Measurements from ENCODE around the gene FGF14.

Gene FGF14

GRCh38 chr13:102374233-102374632 lies 27.6 kb downstream of the FGF14 start:
- DNase-seq: no peak
- in situ Hi-C loops (cut with HindIII; ENCODE audit: low pct_ligation_motif_present, low pct_unique_long_range_greater_than_20kb, low sequenced_read_pairs): no loop called here

- in situ Hi-C loops (cut with HindIII; ENCODE audit: low pct_ligation_motif_present, low pct_unique_long_range_greater_than_20kb, low sequenced_read_pairs): no loop called here
- no peak for DNase-seq
Measured at GRCh38 chr13:102373221-102373620, 28.6 kb downstream of the FGF14 start.

GRCh38 chr13:102369302-102369701 lies 32.5 kb downstream of the FGF14 start:
- no peak for DNase-seq
- in situ Hi-C loops (cut with HindIII; ENCODE audit: low pct_ligation_motif_present, low pct_unique_long_range_greater_than_20kb, low sequenced_read_pairs): no loop called here

GRCh38 chr13:102367836-102368235 lies 34.0 kb downstream of the FGF14 start:
- in situ Hi-C loops (cut with HindIII; ENCODE audit: low pct_ligation_motif_present, low pct_unique_long_range_greater_than_20kb, low sequenced_read_pairs): no loop called here
- DNase-seq: no peak

GRCh38 chr13:102361113-102361512 lies 40.7 kb downstream of the FGF14 start:
- in situ Hi-C loops (cut with HindIII; ENCODE audit: low pct_ligation_motif_present, low pct_unique_long_range_greater_than_20kb, low sequenced_read_pairs): no loop called here
- no peak for DNase-seq

- in situ Hi-C loops (cut with HindIII; ENCODE audit: low pct_ligation_motif_present, low pct_unique_long_range_greater_than_20kb, low sequenced_read_pairs): no loop called here
- no peak for DNase-seq
Measured at GRCh38 chr13:102359264-102359663, 42.6 kb downstream of the FGF14 start.

- in situ Hi-C loops (cut with HindIII; ENCODE audit: low pct_ligation_motif_present, low pct_unique_long_range_greater_than_20kb, low sequenced_read_pairs): no loop called here
- no peak for DNase-seq
Measured at GRCh38 chr13:102355251-102355650, 46.6 kb downstream of the FGF14 start.

- in situ Hi-C loops (cut with HindIII; ENCODE audit: low pct_ligation_motif_present, low pct_unique_long_range_greater_than_20kb, low sequenced_read_pairs): no loop called here
- no peak for DNase-seq
Measured at GRCh38 chr13:102354011-102354410, 47.8 kb downstream of the FGF14 start.

- in situ Hi-C loops (cut with HindIII; ENCODE audit: low pct_ligation_motif_present, low pct_unique_long_range_greater_than_20kb, low sequenced_read_pairs): no loop called here
- no peak for DNase-seq
Measured at GRCh38 chr13:102351521-102351920, 50.3 kb downstream of the FGF14 start.

- in situ Hi-C loops (cut with HindIII; ENCODE audit: low pct_ligation_motif_present, low pct_unique_long_range_greater_than_20kb, low sequenced_read_pairs): no loop called here
- DNase-seq: no peak
Measured at GRCh38 chr13:102347490-102347889, 54.4 kb downstream of the FGF14 start.

GRCh38 chr13:102346769-102347168 lies 55.1 kb downstream of the FGF14 start:
- no peak for DNase-seq
- in situ Hi-C loops (cut with HindIII; ENCODE audit: low pct_ligation_motif_present, low pct_unique_long_range_greater_than_20kb, low sequenced_read_pairs): no loop called here

GRCh38 chr13:102344410-102344809 lies 57.4 kb downstream of the FGF14 start:
- no peak for DNase-seq
- in situ Hi-C loops (cut with HindIII; ENCODE audit: low pct_ligation_motif_present, low pct_unique_long_range_greater_than_20kb, low sequenced_read_pairs): no loop called here

GRCh38 chr13:102333320-102334198 lies 68.3 kb downstream of the FGF14 start:
- DNase-seq: no peak
- in situ Hi-C loops (cut with HindIII; ENCODE audit: low pct_ligation_motif_present, low pct_unique_long_range_greater_than_20kb, low sequenced_read_pairs): no loop called here

- in situ Hi-C loops (cut with HindIII; ENCODE audit: low pct_ligation_motif_present, low pct_unique_long_range_greater_than_20kb, low sequenced_read_pairs): no loop called here
- DNase-seq: no peak
Measured at GRCh38 chr13:102328909-102329308, 72.9 kb downstream of the FGF14 start.

- in situ Hi-C loops (cut with HindIII; ENCODE audit: low pct_ligation_motif_present, low pct_unique_long_range_greater_than_20kb, low sequenced_read_pairs): no loop called here
- no peak for DNase-seq
Measured at GRCh38 chr13:102327119-102327617, 74.7 kb downstream of the FGF14 start.

- DNase-seq: no peak
- in situ Hi-C loops (cut with HindIII; ENCODE audit: low pct_ligation_motif_present, low pct_unique_long_range_greater_than_20kb, low sequenced_read_pairs): no loop called here
Measured at GRCh38 chr13:102326381-102327118, 75.3 kb downstream of the FGF14 start.

GRCh38 chr13:102325321-102325720 lies 76.5 kb downstream of the FGF14 start:
- in situ Hi-C loops (cut with HindIII; ENCODE audit: low pct_ligation_motif_present, low pct_unique_long_range_greater_than_20kb, low sequenced_read_pairs): no loop called here
- no peak for DNase-seq

- in situ Hi-C loops (cut with HindIII; ENCODE audit: low pct_ligation_motif_present, low pct_unique_long_range_greater_than_20kb, low sequenced_read_pairs): no loop called here
- no peak for DNase-seq
Measured at GRCh38 chr13:102323505-102323904, 78.3 kb downstream of the FGF14 start.

GRCh38 chr13:102323012-102323411 lies 78.8 kb downstream of the FGF14 start:
- DNase-seq: no peak
- in situ Hi-C loops (cut with HindIII; ENCODE audit: low pct_ligation_motif_present, low pct_unique_long_range_greater_than_20kb, low sequenced_read_pairs): no loop called here

- DNase-seq: no peak
- in situ Hi-C loops (cut with HindIII; ENCODE audit: low pct_ligation_motif_present, low pct_unique_long_range_greater_than_20kb, low sequenced_read_pairs): no loop called here
Measured at GRCh38 chr13:102322211-102322610, 79.6 kb downstream of the FGF14 start.

Measured in ACHN (cell line).